Measurements from ENCODE around the gene TAC4. TPM values are rescaled to one million over a fixed set of nuclear protein-coding genes. Genes with fewer than 3 reads are reported as not detected.

TAC4 gene
- total and polyA plus RNA-seq, 9 of the 15 experiments (the other 6 are each of a cell fraction or from before 2014, with no cell fraction given), result 0.17 TPM; not detected in 8

DNA sequence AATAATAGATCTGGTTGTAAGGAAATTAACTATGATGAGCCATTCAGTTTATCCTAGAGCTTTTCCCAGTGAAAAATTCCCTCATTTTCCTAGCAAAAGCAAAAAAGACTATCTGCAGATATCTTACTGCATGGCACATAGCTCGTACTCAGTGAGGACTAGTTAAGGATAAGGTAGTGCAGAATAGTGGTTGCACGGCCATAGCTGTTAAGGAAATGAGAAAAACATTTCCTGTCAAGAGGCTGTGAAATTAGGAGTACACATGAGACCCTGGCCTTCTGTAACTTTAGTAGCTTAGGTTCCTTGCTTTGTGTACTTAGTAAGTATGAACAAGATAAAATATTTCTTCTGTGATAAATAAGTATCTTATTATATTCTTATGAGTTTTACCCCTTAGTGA lies 49.1 kb downstream of the TAC4 start:
- Histone ChIP-seq H3K4me1 (replicated peaks in 1 of 2; ENCODE audit: control insufficient read depth in 2 of 2, insufficient read depth in 2 of 2, low read length in 2 of 2) (no peaks in the 10 kb centered on the region), H2AFZ (ENCODE audit: low read depth, low read length) (no peak overlapping the region), H3K4me3 (no peak overlapping the region), H4K20me1 (replicated peaks; ENCODE audit: control insufficient read depth, insufficient read depth, low read length) (no peaks in the 10 kb centered on the region), H3K9me3 (replicated peaks; ENCODE audit: control insufficient read depth, insufficient read depth, low read depth, low read length) (no peaks in the 10 kb centered on the region), H3K9ac (ENCODE audit: insufficient read depth in 1 of 2, low read depth in 2 of 2, low read length in 2 of 2) (no peak overlapping the region), H3K27me3 (ENCODE audit: control insufficient read depth in 2 of 2, insufficient read depth in 2 of 2, low read length in 2 of 2) (no peaks in the 10 kb centered on the region), H3K4me2 (ENCODE audit: insufficient read depth, low read length) (no peak overlapping the region), H3K27ac (ENCODE audit: extremely low read depth, low read depth, low read length) (no peak overlapping the region), H3K36me3 (ENCODE audit: control insufficient read depth, insufficient read depth, low read length) (peaks cover 87% of the 10 kb centered on the region), H3K79me2 (ENCODE audit: control insufficient read depth, insufficient read depth, low read length) (peaks cover 50% of the 10 kb centered on the region), H3K9me1 (ENCODE audit: control insufficient read depth, insufficient read depth, low read length) (no peaks in the 10 kb centered on the region)
- WGBS (ENCODE audit: insufficient coverage, low coverage, missing lambda C conversion rate), result 100% methylated on average over 2 of the region's 2 CpGs
- ChIA-PET POLR2A (interaction anchor here (0.6 to 1.5 kb wide), 3 partner anchors 8 to 201 kb away, joined by 3 to 8 read pairs (median 4); no protein-coding TSS in a partner anchor), CTCF (ENCODE audit: low intra/inter-chr PET ratio) (no interaction called here)
- FAIRE-seq (no peak), DNase-seq (ENCODE audit: extremely low read depth in 1 of 4, low spot score in 3 of 4) (no peak), ATAC-seq (no peak)
- TF ChIP-seq DIDO1 (tag; IDR thresholded peaks at IDR 0.05; ENCODE audit: low read depth), result no peak
- TF ChIP-seq, protein P1, sequence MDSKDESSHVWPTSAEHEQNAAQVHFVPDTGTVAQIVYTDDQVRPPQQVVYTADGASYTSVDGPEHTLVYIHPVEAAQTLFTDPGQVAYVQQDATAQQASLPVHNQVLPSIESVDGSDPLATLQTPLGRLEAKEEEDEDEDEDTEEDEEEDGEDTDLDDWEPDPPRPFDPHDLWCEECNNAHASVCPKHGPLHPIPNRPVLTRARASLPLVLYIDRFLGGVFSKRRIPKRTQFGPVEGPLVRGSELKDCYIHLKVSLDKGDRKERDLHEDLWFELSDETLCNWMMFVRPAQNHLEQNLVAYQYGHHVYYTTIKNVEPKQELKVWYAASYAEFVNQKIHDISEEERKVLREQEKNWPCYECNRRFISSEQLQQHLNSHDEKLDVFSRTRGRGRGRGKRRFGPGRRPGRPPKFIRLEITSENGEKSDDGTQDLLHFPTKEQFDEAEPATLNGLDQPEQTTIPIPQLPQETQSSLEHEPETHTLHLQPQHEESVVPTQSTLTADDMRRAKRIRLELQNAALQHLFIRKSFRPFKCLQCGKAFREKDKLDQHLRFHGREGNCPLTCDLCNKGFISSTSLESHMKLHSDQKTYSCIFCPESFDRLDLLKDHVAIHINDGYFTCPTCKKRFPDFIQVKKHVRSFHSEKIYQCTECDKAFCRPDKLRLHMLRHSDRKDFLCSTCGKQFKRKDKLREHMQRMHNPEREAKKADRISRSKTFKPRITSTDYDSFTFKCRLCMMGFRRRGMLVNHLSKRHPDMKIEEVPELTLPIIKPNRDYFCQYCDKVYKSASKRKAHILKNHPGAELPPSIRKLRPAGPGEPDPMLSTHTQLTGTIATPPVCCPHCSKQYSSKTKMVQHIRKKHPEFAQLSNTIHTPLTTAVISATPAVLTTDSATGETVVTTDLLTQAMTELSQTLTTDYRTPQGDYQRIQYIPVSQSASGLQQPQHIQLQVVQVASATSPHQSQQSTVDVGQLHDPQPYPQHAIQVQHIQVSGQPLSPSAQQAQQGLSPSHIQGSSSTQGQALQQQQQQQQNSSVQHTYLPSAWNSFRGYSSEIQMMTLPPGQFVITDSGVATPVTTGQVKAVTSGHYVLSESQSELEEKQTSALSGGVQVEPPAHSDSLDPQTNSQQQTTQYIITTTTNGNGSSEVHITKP (IDR thresholded peaks at IDR 0.05; ENCODE audit: partially characterized antibody), result no peak
- TF ChIP-seq, protein P2, sequence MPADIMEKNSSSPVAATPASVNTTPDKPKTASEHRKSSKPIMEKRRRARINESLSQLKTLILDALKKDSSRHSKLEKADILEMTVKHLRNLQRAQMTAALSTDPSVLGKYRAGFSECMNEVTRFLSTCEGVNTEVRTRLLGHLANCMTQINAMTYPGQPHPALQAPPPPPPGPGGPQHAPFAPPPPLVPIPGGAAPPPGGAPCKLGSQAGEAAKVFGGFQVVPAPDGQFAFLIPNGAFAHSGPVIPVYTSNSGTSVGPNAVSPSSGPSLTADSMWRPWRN (IDR thresholded peaks at IDR 0.05; ENCODE audit: low read depth), result no peak
- no peak for TF ChIP-seq JUNB (CRISPR knock-in tag; conservative IDR thresholded peaks at IDR 0.05)
- no peak for TF ChIP-seq SUPT5H (IDR thresholded peaks at IDR 0.05)
- no peak for TF ChIP-seq DMBX1 (CRISPR knock-in tag; IDR thresholded peaks at IDR 0.05; ENCODE audit: borderline replicate concordance)
- TF ChIP-seq, protein P3, sequence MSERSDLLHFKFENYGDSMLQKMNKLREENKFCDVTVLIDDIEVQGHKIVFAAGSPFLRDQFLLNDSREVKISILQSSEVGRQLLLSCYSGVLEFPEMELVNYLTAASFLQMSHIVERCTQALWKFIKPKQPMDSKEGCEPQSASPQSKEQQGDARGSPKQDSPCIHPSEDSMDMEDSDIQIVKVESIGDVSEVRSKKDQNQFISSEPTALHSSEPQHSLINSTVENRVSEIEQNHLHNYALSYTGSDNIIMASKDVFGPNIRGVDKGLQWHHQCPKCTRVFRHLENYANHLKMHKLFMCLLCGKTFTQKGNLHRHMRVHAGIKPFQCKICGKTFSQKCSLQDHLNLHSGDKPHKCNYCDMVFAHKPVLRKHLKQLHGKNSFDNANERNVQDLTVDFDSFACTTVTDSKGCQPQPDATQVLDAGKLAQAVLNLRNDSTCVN (CRISPR knock-in tag; IDR thresholded peaks at IDR 0.05), result no peak
- TF ChIP-seq, protein P4, sequence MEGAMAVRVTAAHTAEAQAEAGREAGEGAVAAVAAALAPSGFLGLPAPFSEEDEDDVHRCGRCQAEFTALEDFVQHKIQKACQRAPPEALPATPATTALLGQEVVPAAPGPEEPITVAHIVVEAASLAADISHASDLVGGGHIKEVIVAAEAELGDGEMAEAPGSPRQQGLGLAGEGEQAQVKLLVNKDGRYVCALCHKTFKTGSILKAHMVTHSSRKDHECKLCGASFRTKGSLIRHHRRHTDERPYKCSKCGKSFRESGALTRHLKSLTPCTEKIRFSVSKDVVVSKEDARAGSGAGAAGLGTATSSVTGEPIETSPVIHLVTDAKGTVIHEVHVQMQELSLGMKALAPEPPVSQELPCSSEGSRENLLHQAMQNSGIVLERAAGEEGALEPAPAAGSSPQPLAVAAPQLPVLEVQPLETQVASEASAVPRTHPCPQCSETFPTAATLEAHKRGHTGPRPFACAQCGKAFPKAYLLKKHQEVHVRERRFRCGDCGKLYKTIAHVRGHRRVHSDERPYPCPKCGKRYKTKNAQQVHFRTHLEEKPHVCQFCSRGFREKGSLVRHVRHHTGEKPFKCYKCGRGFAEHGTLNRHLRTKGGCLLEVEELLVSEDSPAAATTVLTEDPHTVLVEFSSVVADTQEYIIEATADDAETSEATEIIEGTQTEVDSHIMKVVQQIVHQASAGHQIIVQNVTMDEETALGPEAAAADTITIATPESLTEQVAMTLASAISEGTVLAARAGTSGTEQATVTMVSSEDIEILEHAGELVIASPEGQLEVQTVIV (CRISPR knock-in tag; IDR thresholded peaks at IDR 0.05; ENCODE audit: borderline replicate concordance), result no peak
- TF ChIP-seq, protein P5, sequence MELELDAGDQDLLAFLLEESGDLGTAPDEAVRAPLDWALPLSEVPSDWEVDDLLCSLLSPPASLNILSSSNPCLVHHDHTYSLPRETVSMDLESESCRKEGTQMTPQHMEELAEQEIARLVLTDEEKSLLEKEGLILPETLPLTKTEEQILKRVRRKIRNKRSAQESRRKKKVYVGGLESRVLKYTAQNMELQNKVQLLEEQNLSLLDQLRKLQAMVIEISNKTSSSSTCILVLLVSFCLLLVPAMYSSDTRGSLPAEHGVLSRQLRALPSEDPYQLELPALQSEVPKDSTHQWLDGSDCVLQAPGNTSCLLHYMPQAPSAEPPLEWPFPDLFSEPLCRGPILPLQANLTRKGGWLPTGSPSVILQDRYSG (tag; conservative IDR thresholded peaks at IDR 0.05; ENCODE audit: low read depth), result no peak
- TF ChIP-seq ZNF75A (CRISPR knock-in tag; IDR thresholded peaks at IDR 0.05), result no peak
- TF ChIP-seq ESRRB (CRISPR knock-in tag; IDR thresholded peaks at IDR 0.05; ENCODE audit: borderline replicate concordance), result no peak
- intact Hi-C loops (cut with micrococcal nuclease) (no loop called here), in situ Hi-C loops (cut with MboI) (no loop called here)
- no TSS peak for BruUV-seq (replicated peaks)

Measured in K562 (cell line).